ENCODE measurements around the gene KRT16.

GRCh38 chr17:41592601-41593305, 19.8 kb downstream of the KRT16 start:
- TF ChIP-seq EP300 (IDR thresholded peaks at IDR 0.05; ENCODE audit: borderline replicate concordance in 1 of 2, low read depth in 2 of 2, low read length in 2 of 2) (no peak), FOSL1 (IDR thresholded peaks at IDR 0.05; ENCODE audit: insufficient read depth, low read depth, low read length) (no peak), MAX (IDR thresholded peaks at IDR 0.05) (no peak), CTCF (IDR thresholded peaks at IDR 0.05; ENCODE audit: control extremely low read depth in 1 of 3, insufficient read depth in 1 of 3, low read depth in 1 of 3, low read length in 3 of 3) (no peak), CTBP2 (IDR thresholded peaks at IDR 0.05; ENCODE audit: borderline replicate concordance, insufficient read depth, insufficient read length, low read length) (no peak), RXRA (IDR thresholded peaks at IDR 0.05; ENCODE audit: insufficient read depth, low read depth, low read length) (no peak)

Measured in H1 (cell line).